ENCODE measurements around the gene PIP.
"Not testable (repeated sequence)": the region's sequence is repeated elsewhere in the genome, so short reads cannot be mapped to it uniquely, and the experiment has no call there.

GRCh38 chr7:143123326-143123725 lies 8.6 kb upstream of the PIP start:
- TF ChIP-seq CTCF, POLR2A, POLR2AphosphoS5, EP300 (IDR thresholded peaks at IDR 0.05): not testable (repeated sequence)

Measured in sigmoid colon (tissue), 4 donors.